HCT116 (cell line): Measurements from ENCODE around the gene PHTF1.

Experiments used
- CTCF ChIP-seq, 3 experiments: fragments of 200-600 bp in 1 of 3; sonication (generic) in 1 of 3; IDR thresholded peaks in 2 of 3; conservative IDR thresholded peaks in 1 of 3; 2 replicates each; pipeline ENCODE4 v1.5.1; 2012 to 2017; ENCODE audit warnings: low read depth in 2 of 3, low read length in 2 of 3, antibody characterized with exemption in 1 of 3, borderline replicate concordance in 1 of 3, control low read depth in 1 of 3, mild to moderate bottlenecking in 1 of 3, mixed read lengths in 1 of 3, mixed run types in 1 of 3, moderate library complexity in 1 of 3; ENCODE audit not compliant: insufficient read depth in 1 of 3
- EZH2 ChIP-seq: fragments of 200-600 bp; sonication (generic); IDR thresholded peaks from 2 replicates; pipeline ENCODE4 v1.6.1; 2017; ENCODE audit warnings: antibody characterized with exemption, mixed run types
- JUND ChIP-seq: IDR thresholded peaks from 2 replicates; pipeline ENCODE4 v1.6.1; 2012
- POLR2A ChIP-seq: IDR thresholded peaks from 2 replicates; pipeline ENCODE4 v1.7.0; 2011; ENCODE audit warnings: borderline replicate concordance; ENCODE audit not compliant: insufficient read depth, insufficient read length; ENCODE audit errors: extremely low read depth
- RAD21 ChIP-seq: IDR thresholded peaks from 2 replicates; pipeline ENCODE4 v1.6.1; 2012; ENCODE audit warnings: low read depth, mild to moderate bottlenecking
- REST ChIP-seq: IDR thresholded peaks from 2 replicates; pipeline ENCODE4 v1.6.1; 2012; ENCODE audit warnings: low read depth
- SIN3A ChIP-seq: IDR thresholded peaks from 2 replicates; pipeline ENCODE4 v1.6.1; 2012; ENCODE audit warnings: low read depth
- YY1 ChIP-seq: IDR thresholded peaks from 2 replicates; pipeline ENCODE4 v1.6.1; 2011; ENCODE audit warnings: low read length, low read depth, moderate library complexity, mild to moderate bottlenecking; ENCODE audit not compliant: insufficient replicate concordance; ENCODE audit errors: extremely low read depth
- TF ChIP-seq, protein P1 (sequence below): IDR thresholded peaks from 2 replicates; pipeline ENCODE4 v1.6.1; 2011; ENCODE audit warnings: mild to moderate bottlenecking, low read length, moderate library complexity; ENCODE audit not compliant: insufficient replicate concordance; ENCODE audit errors: extremely low read depth

DNA sequence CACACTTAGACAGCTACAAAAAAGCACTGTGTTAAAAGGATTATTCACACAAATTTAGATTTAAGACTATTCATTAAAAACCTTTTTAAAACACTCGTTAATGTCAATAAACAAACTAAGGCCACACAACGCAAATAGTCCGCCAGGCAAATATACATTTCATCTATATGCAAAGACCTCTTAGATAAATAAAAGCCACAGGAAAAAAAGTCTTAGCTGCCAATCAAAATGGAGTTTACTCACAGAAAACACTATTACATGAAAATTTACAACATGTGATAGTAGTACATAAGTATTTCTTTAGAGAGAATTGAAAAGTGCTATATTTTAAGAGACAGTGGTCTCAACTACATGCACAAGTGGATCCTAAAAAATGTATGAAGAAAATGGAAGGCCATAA, 2.7 kb upstream of the PHTF1 start:
- TF ChIP-seq SIN3A = no peak
- TF ChIP-seq RAD21 = no peak
- TF ChIP-seq CTCF (IDR thresholded peaks at IDR 0.05 in 2 of 3, conservative IDR thresholded peaks at IDR 0.05 in 1 of 3; ENCODE audit: borderline replicate concordance in 1 of 3, insufficient read depth in 1 of 3, low read depth in 2 of 3, low read length in 2 of 3) = no peak
- no peak for TF ChIP-seq POLR2A
- TF ChIP-seq YY1 = no peak
- no peak for TF ChIP-seq EZH2
- TF ChIP-seq REST = no peak
- TF ChIP-seq, protein P1, sequence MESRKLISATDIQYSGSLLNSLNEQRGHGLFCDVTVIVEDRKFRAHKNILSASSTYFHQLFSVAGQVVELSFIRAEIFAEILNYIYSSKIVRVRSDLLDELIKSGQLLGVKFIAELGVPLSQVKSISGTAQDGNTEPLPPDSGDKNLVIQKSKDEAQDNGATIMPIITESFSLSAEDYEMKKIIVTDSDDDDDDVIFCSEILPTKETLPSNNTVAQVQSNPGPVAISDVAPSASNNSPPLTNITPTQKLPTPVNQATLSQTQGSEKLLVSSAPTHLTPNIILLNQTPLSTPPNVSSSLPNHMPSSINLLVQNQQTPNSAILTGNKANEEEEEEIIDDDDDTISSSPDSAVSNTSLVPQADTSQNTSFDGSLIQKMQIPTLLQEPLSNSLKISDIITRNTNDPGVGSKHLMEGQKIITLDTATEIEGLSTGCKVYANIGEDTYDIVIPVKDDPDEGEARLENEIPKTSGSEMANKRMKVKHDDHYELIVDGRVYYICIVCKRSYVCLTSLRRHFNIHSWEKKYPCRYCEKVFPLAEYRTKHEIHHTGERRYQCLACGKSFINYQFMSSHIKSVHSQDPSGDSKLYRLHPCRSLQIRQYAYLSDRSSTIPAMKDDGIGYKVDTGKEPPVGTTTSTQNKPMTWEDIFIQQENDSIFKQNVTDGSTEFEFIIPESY = no peak
- TF ChIP-seq JUND = no peak
